SHP77 (cell line): ENCODE results near the gene RRP8.
A peak's percentile ranks its signal among the peaks of the same experiment; 100 is the strongest.

Experiments used
- DNase-seq, 2 experiments: peaks; one replicate each; lab custom pipeline; 2025; lab: John Stamatoyannopoulos, UW

The RRP8 gene

DNA sequence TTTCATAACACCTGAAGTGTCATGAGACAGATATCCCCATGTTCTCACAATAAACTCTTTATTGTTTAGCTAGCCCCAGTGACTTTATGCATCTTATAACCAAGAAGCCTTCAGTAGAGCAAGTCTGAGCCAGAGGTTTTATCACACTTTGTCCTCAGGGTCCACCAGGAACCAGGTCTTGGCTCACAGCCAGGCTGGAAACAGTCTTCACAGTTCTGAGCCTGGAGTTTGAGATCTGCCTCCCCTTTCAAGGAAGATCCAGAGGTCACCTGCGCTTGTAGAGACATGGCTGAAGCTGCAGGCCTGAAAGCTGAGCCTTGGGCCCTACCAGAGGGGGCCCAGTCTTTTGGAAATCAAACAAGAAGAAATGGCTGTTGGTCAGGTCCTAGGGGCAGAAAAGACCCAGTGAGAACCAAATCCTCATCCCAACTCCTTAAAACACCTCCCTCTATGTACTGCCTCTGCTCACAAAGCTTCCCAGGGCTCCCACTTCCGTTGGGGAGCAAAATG is 3.5 kb downstream of the RRP8 start:
- DNase-seq = no peak

GRCh38 chr11:6599449-6599848 is 4.0 kb downstream of the RRP8 start:
- DNase-seq = no peak

- no peak for DNase-seq
Measured at GRCh38 chr11:6598555-6598954, 4.9 kb downstream of the RRP8 start.

GRCh38 chr11:6596239-6596877 is 7.1 kb downstream of the RRP8 start:
- no peak for DNase-seq

GRCh38 chr11:6594142-6594768 is 9.2 kb downstream of the RRP8 start:
- no peak for DNase-seq

DNA sequence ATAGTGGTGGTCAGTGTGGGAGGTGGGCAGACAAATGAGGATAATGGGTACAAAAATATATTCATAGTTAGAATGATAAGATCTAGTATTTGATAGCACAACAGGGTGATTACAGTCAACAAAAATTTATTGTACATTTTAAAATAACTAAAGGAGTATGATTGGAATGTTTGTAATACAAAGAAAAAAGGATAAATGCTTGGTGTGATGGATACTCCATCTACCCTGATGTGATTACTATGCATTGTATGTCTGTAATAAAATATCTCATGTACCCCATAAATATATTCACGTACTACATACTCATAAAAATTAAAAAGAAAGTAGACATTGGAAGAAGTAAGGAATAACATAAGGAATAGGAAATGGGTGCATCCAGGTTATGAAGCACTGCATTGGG is 15.4 kb downstream of the RRP8 start:
- no peak for DNase-seq

DNA sequence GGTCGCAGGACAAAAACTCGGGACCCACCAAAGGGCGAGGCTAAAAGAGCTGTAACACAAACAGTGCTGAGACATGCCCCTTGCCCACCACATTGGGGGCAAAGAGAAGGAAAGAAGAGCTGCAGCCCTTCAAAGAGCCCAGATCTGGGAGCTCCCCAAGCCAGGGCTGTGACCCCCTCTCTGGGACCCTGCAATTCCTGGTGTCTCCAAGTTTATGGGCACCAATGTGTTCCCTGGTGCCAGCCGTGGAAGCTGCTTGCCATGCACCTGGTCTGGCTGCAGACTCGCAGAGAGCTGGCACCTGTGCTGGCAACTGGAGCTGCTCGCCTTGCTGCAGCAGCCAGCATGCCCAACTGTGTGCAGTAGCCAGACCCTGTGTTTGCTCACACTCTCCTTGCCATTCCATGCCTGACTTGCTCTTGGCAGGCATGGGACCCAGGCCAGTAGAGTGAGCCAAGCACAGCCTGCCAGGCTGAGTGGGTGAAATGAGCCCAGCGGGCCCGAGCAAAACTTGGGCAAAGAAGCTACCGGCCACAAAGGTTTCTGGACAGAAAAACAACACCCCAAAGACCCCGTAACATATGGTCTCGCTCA is 16.0 kb downstream of the RRP8 start:
- no peak for DNase-seq

GRCh38 chr11:6586434-6587359 is 16.7 kb downstream of the RRP8 start:
- DNase-seq = no peak

GRCh38 chr11:6584528-6584927 is 18.9 kb downstream of the RRP8 start:
- no peak for DNase-seq

DNA sequence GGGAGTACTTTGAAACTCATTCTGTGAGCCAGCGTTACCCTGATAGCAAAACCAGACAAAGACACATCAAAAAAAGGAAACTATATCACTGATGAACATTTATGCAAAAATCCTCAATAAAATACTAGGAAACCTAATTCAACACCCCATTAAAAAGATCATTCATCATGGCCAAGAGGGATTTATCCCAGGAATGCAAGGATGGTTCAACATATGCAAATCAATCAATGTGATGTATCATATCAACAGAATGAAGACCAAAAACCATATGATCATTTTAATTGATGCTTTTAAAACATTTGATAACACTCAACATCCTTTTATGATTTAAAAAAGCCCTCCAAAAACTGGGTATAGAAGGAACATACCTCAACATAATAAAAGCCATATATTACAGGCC is 19.8 kb downstream of the RRP8 start:
- no peak for DNase-seq

DNA sequence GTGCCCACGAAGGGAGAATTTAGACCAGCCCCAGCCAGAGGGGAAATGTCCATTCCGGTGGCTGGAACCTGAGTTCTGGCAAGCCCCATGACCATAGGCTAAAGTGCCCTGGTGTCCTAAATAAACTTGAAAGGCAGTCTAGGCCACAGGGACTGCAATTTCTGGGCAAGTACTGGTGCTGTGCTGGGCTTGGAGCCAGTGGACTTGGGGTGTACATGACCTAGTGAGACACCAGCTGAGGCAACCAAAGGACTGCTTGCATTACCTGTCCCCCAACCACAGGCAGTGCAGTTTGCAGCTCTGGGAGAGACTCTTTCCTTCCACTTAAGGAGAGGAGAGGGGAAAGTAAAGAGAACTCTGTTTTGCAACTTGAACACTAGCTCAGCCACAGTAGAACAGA is 23.7 kb downstream of the RRP8 start:
- no peak for DNase-seq

GRCh38 chr11:6578134-6578533 is 25.3 kb downstream of the RRP8 start:
- no peak for DNase-seq

DNA sequence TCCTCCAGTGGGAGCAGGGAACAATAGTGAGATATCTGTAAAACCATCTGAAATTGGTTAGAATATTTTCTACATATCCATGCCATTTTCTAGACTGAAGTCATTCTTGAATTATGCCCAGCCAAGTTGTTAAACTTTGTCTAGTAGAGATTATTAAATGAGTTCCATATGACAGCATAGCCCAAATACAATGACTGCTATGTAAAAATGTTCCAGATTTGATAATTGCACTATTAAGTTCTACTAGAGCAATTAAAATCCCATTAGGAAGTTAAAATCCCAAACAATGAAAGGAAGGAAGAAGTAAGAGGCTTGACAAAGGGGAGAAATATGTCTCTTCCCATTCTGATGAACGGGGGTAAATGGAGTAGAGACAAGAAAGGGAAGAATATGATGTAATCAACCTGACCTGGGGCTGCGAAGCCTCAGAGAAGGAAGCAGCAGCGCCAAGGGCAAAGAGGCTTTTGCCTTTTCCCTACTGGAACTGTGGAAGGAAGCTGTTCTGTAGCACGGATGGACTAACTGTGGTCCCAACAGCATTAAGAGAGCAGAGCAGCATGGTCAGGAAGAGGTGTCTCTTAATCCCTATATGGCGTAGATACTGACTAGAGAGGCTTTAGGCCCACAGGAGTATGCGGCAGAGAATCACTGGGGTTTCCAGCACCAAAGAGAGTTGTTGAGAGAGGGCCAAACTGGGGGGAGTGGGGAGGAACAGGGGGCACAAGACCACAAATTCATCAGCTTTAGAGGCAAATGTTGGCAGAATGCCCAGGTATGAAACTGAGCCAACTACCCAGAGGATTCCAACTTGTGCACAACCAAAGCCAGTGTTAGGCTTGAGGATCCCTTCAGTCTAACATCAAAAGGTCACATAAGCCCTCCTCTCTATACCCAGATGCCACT is 26.7 kb downstream of the RRP8 start:
- peak in 1 of 2 experiments; percentile 5 for DNase-seq

DNA sequence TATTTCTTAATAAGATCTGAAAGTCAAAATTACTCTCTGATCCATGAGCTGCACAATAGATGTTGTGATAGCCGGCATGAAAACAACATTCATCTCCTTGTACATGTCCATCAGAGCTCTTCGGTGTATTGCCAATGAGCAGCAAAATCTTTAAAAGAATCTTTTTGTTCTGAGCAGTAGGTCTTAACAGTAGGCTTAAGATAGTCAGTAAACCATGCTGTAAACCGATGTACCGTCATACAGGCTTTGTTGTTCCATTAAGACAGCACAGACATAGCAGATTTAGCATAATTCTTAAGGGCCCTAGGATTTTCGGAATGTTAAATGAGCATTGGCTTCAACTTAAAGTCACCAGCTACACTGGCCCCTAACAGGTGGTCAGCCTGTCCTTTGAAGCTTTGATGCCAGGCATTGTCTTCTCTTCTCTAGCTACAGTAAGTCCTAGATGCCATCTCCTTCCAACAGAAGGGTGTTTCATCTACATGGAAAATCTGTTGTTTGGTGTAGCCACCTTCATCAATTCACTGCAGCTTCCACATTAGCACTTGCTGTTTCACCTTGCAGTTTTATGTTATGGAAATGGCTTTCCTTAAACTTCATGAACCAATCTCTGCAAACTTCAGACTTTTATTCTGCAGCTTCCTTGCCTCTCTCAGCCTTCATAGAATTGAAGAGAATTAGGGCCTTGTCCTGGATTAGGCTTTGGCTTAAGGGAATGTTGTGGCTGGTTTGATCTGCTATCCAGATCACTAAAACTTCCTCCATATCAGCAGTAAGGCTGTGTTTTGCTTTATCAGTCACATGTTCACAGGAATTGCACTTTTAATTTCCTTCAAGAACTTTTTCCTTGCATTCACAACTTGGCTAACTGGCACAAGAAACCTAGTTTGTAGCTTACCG is 28.4 kb downstream of the RRP8 start:
- no peak for DNase-seq

DNA sequence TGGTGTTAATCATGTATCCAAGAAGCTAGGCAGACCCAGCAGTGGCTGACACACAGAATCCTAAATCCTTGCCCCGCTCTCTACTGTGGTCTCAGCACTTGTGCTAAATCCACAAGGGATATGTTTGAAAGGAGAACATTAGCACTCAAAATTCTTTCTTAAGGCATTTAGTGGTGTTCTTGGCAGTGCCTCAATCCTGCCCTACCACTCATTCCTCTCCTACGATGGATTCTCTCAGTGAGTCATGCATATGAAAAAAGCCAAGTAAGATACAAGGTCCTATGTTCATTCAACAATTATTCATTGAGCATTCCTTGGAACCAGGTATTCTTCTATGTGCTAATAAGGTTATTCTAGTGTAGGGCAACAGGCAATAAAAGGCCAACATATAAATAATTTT is 31.2 kb downstream of the RRP8 start:
- DNase-seq = no peak

DNA sequence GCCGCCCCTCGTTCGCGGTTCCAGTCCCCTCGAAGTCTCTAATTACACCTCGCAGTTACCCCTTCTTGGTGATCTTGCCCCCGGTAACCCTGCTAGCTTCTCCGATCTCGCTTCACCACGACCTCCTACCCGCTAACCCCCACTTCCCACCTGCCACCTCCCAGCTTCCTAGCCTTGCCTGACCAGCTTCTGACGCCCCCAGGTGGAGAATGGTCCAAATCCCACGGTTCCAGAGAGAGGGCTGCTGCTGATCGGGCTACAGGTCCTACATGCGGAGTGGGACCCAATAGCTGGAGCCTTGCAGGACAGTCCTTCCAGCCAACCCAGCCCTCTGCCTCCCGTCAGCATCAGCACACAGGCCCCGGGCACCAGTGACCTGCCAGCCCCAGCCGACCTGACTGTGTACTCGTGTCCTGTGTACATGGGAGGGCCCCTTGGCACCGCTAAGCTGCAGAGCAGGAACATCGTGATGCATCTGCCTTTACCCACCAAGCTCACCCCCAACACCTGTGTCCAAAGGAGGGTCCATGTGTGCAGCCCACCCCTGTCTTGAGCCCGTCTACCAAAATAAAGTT is 31.9 kb downstream of the RRP8 start:
- no peak for DNase-seq

- no peak for DNase-seq
Measured at GRCh38 chr11:6570691-6571427, 32.6 kb downstream of the RRP8 start.

DNA sequence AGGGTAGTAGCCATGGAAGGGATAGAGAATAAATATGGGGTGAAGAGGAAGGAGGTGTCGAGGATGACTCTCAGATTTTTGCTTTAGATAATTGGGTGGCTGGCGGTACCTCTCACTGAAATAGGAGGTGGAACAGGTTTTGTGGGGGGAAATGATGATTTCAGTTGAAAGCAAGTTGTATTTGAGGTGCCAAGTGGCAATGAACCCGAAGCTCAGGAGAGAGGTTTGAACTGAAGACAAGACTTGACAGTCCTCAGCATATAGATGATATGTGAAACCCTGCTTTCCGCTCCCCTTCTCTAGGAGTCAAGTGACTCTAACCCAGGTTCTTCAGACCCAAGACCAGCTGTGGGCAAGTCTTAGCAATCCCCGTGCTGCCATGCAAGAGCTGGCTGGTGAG is 33.7 kb downstream of the RRP8 start:
- DNase-seq = no peak
